Measurements from ENCODE around the gene NUBPL.

- no peak for TF ChIP-seq EZH2phosphoT487 (IDR thresholded peaks at IDR 0.05; ENCODE audit: borderline replicate concordance, low read depth)
- no peak for TF ChIP-seq CTCF (IDR thresholded peaks at IDR 0.05)
- no peak for TF ChIP-seq FOSL2 (IDR thresholded peaks at IDR 0.05; ENCODE audit: borderline replicate concordance, low read depth)
- TF ChIP-seq POLR2AphosphoS5 (IDR thresholded peaks at IDR 0.05; ENCODE audit: low read depth, low read length) = no peak
- TF ChIP-seq RFX5 (IDR thresholded peaks at IDR 0.05; ENCODE audit: low read length) = no peak
- no peak for TF ChIP-seq MAX (IDR thresholded peaks at IDR 0.05; ENCODE audit: low read depth)
- TF ChIP-seq YY1 (IDR thresholded peaks at IDR 0.05; ENCODE audit: low read depth) = no peak
- no peak for TF ChIP-seq CHD2 (IDR thresholded peaks at IDR 0.05; ENCODE audit: low read length, partially characterized antibody)
- TF ChIP-seq MEF2A (IDR thresholded peaks at IDR 0.05; ENCODE audit: borderline replicate concordance, low read depth) = no peak
- no peak for TF ChIP-seq FOXM1 (IDR thresholded peaks at IDR 0.05; ENCODE audit: low read depth)
- TF ChIP-seq USF2 (IDR thresholded peaks at IDR 0.05; ENCODE audit: borderline replicate concordance, low read depth, low read length) = no peak
- no peak for TF ChIP-seq SMC3 (IDR thresholded peaks at IDR 0.05; ENCODE audit: low read depth, low read length)
- no peak for TF ChIP-seq TAF1 (IDR thresholded peaks at IDR 0.05; ENCODE audit: borderline replicate concordance, low read depth, low read length)
Observed at GRCh38 chr14:31894351-31894750, 333.1 kb downstream of the NUBPL start.
